Prostate gland (tissue), 2 donors: ENCODE results near the gene CEP76. TPM values are rescaled to one million over a fixed set of nuclear protein-coding genes. Genes with fewer than 3 reads are reported as not detected.
A peak's percentile ranks its signal among the peaks of the same experiment; 100 is the strongest.

Experiments
- DNase-seq: peaks from one replicate; pipeline ENCODE4 v3.0.0-alpha.2; 2019; ENCODE audit warnings: low spot score
- H3K27ac ChIP-seq, 2 donors: fragments of 200-600 bp; sonication (generic); 2 replicates each; pipeline ENCODE4 v1.5.1; 2017 to 2019
- H3K27me3 ChIP-seq: fragments of 200-600 bp; sonication (generic); replicated peaks from 2 replicates; pipeline ENCODE4 v1.5.1; 2019; ENCODE audit not compliant: insufficient read depth
- H3K36me3 ChIP-seq, 2 donors: fragments of 200-600 bp; sonication (generic); 1 replicate in 1 of 2; 2 replicates in 1 of 2; pipeline versions ENCODE4 v1.5.1 to v1.8.1; 2017 to 2019
- H3K4me1 ChIP-seq: fragments of 200-600 bp; sonication (generic); replicated peaks from 2 replicates; pipeline ENCODE4 v1.5.1; 2019
- H3K4me3 ChIP-seq, 2 donors: fragments of 200-600 bp; sonication (generic); 2 replicates each; pipeline ENCODE4 v1.5.1; 2017 to 2019
- H3K9me3 ChIP-seq: fragments of 200-600 bp; sonication (generic); 2 replicates; pipeline ENCODE4 v1.5.1; 2017
- POLR2A ChIP-seq: fragments of 450-650 bp; IDR thresholded peaks from one replicate; pipeline ENCODE4 v1.6.1; 2016; ENCODE audit warnings: antibody characterized with exemption, mild to moderate bottlenecking
- POLR2AphosphoS5 ChIP-seq: sonication (generic); formaldehyde crosslinking; IDR thresholded peaks from one replicate; pipeline ENCODE4 v1.6.1; 2017; ENCODE audit warnings: antibody characterized with exemption
- WGBS: methylation state at CpG from one replicate; pipeline ENCODE4 v1.1.5; 2018; 5-methylcytosine and 5-hydroxymethylcytosine counted together
- intact Hi-C: fragments of 100-400 bp; cut with DNase I; formaldehyde crosslinking; loops from one replicate; pipeline ENCODE4 v1.14.2; 2022
- total RNA-seq, 2 donors: library from RNA; depleted of rRNA; stranded (reverse); fragments of >200 nt; gene quantifications; one replicate each; pipeline ENCODE4 v1.1.0, GENCODE V29; 2016
- TF ChIP-seq, protein P1 (sequence below), 4 experiments: fragments of 200-600 bp in 2 of 4; fragments of 450-650 bp in 2 of 4; sonication (generic) in 2 of 4; IDR thresholded peaks; 1 replicate in 3 of 4; 2 replicates in 1 of 4; pipeline ENCODE4 v1.5.1; 2016 to 2019; ENCODE audit warnings: antibody characterized with exemption in 4 of 4, mild to moderate bottlenecking in 2 of 4, moderate library complexity in 2 of 4

Gene CEP76
- total RNA-seq, 2 donors from 2014 or later = 10.5 to 13.3 TPM

DNA sequence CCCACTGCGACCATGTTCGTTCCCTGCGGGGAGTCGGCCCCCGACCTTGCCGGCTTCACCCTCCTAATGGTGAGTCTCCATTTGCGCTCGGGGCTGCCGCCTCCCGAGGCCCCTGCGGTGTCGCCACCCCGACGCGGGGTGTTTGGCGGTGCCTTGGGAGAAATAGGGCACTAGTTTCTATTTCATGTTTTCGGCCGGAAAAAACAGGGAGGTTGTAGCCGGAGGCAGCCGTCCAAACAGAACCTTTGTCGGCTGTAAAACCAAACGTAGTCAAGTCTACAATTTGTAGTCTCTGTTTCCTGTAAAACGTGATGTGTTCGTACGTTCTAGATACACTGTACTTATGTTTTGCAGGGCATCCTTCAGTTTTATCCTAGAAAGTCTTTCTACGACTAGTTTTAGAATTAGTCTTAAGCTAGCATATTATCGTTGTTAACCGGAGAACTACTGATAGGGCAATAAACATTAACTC lies 609 bp upstream of the CEP76 start:
- intact Hi-C loops = loop anchor here (5.0 kb wide), 1 partner anchor 46 kb away; the partner anchor contains the start of gene SPIRE1
- WGBS = under 1% methylated on average over 28 of the region's 28 CpGs
- TF ChIP-seq POLR2AphosphoS5 = no peak
- TF ChIP-seq, protein P1, sequence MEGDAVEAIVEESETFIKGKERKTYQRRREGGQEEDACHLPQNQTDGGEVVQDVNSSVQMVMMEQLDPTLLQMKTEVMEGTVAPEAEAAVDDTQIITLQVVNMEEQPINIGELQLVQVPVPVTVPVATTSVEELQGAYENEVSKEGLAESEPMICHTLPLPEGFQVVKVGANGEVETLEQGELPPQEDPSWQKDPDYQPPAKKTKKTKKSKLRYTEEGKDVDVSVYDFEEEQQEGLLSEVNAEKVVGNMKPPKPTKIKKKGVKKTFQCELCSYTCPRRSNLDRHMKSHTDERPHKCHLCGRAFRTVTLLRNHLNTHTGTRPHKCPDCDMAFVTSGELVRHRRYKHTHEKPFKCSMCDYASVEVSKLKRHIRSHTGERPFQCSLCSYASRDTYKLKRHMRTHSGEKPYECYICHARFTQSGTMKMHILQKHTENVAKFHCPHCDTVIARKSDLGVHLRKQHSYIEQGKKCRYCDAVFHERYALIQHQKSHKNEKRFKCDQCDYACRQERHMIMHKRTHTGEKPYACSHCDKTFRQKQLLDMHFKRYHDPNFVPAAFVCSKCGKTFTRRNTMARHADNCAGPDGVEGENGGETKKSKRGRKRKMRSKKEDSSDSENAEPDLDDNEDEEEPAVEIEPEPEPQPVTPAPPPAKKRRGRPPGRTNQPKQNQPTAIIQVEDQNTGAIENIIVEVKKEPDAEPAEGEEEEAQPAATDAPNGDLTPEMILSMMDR (IDR thresholded peaks at IDR 0.05) = no peak
- no peak for TF ChIP-seq POLR2A

DNA sequence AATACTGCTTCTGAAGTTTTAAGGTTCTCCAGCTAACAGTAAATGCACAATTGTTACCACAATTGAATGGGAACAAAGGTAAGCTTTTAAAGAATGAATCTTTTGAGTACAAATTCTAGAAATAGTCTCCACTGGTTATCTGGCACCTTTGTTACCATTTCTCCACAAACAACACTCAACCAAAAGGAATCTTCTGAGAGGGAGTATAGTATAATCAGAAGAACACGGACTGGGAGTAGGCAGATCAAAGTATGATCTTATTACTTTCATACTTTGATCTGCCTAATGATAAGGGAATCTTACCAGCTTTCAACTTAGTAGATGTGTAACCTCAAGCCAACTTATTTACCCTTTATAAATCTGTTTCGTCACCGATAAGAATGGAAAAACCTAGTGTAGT lies 1.4 kb downstream of the CEP76 start:
- H3K27me3 ChIP-seq = no peaks in the 10 kb centered on the region
- H3K9me3 ChIP-seq = no peaks in the 10 kb centered on the region
- intact Hi-C loops = loop anchor here (5.0 kb wide), 1 partner anchor 44 kb away; the partner anchor contains the start of gene SPIRE1
- no peaks in the 10 kb centered on the region for H3K36me3 ChIP-seq
- no peak overlapping the region for H3K27ac ChIP-seq
- WGBS = 78% methylated on average over 3 of the region's 3 CpGs
- TF ChIP-seq, protein P1 (IDR thresholded peaks at IDR 0.05) = no peak
- TF ChIP-seq POLR2A (no peak), POLR2AphosphoS5 (no peak)
- no peak overlapping the region for H3K4me3 ChIP-seq
- peaks cover 8% of the 10 kb centered on the region for H3K4me1 ChIP-seq
- no peak for DNase-seq

More for the DNA sequence above, 609 bp upstream of the CEP76 start:
- Histone ChIP-seq H3K27me3 (no peaks in the 10 kb centered on the region), H3K4me3 (peak overlapping the region; percentile 83 to 91), H3K27ac (peak overlapping the region; percentile 93 to 96), H3K36me3 (peaks cover 0 to 3% of the 10 kb centered on the region in 2 donors), H3K9me3 (no peaks in the 10 kb centered on the region), H3K4me1 (peaks cover 8% of the 10 kb centered on the region)
- no peak for DNase-seq

DNA sequence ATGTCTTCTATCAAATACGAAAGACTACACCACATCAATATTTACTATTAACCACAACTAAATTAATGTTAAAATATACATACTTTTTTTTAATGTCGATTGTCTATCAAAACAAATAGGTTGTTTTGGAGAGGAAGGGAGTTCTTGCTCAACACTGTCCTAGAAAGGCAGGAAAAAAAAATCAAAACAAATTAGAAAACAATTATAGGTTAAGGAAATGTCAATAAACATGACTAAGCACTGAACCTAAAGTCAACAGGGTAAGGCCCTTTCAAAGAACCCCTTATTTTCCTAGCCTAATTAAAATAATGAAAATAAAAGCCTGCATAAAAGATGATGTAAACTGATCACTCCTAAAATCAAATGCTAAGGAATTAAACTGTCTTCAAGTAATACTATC lies 2.8 kb downstream of the CEP76 start:
- Histone ChIP-seq H3K4me1 (peaks cover 8% of the 10 kb centered on the region), H3K36me3 (no peaks in the 10 kb centered on the region), H3K27me3 (no peaks in the 10 kb centered on the region), H3K27ac (no peak overlapping the region), H3K4me3 (no peak overlapping the region), H3K9me3 (no peaks in the 10 kb centered on the region)
- WGBS = 82% methylated on average over 2 of the region's 2 CpGs
- TF ChIP-seq POLR2A (no peak), POLR2AphosphoS5 (no peak)
- TF ChIP-seq, protein P1 (IDR thresholded peaks at IDR 0.05) = no peak
- intact Hi-C loops = loop anchor here (5.0 kb wide), 1 partner anchor 42 kb away; the partner anchor contains the start of gene SPIRE1
- no peak for DNase-seq

DNA sequence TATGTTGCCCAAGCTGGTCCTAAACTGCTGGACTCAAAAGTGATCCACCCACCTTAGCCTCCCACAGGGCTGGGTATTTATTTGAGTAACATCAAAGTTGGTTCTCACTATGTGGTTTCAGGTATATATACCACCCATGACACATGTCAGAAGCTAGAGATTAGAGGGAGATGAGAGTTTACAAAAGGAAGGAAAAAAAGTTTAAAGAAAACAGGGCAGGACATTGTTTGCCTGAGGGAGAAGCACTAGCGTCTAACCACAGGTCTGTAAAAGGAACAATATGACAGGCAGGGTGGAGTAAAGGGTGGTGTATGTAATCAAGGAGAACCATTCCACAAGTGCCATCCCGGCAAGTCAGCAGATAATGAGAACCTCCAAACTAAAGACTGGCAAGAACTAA lies 8.5 kb downstream of the CEP76 start:
- Histone ChIP-seq H3K27ac (no peak overlapping the region), H3K36me3 (no peaks in the 10 kb centered on the region), H3K27me3 (no peaks in the 10 kb centered on the region), H3K4me1 (no peaks in the 10 kb centered on the region), H3K9me3 (no peaks in the 10 kb centered on the region), H3K4me3 (no peak overlapping the region)
- 15% methylated on average over 2 of the region's 2 CpGs for WGBS
- TF ChIP-seq, protein P1 (IDR thresholded peaks at IDR 0.05) = no peak
- TF ChIP-seq POLR2AphosphoS5 (no peak), POLR2A (no peak)
- no peak for DNase-seq
- intact Hi-C loops = no loop called here

DNA sequence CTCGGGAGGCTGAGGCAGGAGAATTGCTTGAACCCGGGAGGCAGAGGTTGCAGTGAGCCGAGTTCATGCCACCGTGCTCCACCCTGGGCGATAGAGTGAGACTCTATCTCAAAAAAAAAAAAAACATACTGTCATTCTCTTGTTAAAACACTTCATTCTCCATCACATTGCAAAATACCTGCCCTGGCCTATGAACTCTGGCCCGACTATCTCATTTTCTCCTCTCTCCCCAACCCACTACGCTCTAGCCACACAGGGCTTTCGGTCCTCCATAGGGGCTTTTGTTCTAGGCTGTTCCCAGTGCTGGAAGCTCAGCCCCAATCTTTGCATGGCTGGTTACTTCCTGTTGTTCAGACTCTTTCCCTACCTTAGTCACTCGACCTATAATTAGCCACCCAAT lies 10.3 kb downstream of the CEP76 start:
- intact Hi-C loops = no loop called here
- no peaks in the 10 kb centered on the region for H3K27me3 ChIP-seq
- WGBS = 81% methylated on average over 9 of the region's 9 CpGs
- no peaks in the 10 kb centered on the region for H3K9me3 ChIP-seq
- H3K27ac ChIP-seq = no peak overlapping the region
- no peak for DNase-seq
- H3K4me3 ChIP-seq = no peak overlapping the region
- no peaks in the 10 kb centered on the region for H3K4me1 ChIP-seq
- no peak for TF ChIP-seq POLR2AphosphoS5
- TF ChIP-seq POLR2A = no peak
- TF ChIP-seq, protein P1 (IDR thresholded peaks at IDR 0.05) = no peak
- no peaks in the 10 kb centered on the region for H3K36me3 ChIP-seq
